UCSD-AML1 (cell line): ENCODE measurements around the gene GRIP2.

Experiments
- DNase-seq: peaks from one replicate; lab custom pipeline; 2025; ENCODE audit not compliant: unreplicated experiment; lab: John Stamatoyannopoulos, UW

The GRIP2 gene

GRCh38 chr3:14541646-14542045, 1.5 kb upstream of the GRIP2 start:
- DNase-seq, result no peak

- no peak for DNase-seq
Observed at GRCh38 chr3:14540821-14541385, 761 bp upstream of the GRIP2 start.

- DNase-seq, result no peak
Observed at GRCh38 chr3:14539384-14539741, 779 bp downstream of the GRIP2 start.

- DNase-seq, result no peak
Observed at GRCh38 chr3:14538451-14539088, 1.6 kb downstream of the GRIP2 start.

- DNase-seq, result no peak
Observed at GRCh38 chr3:14537590-14538450, 2.3 kb downstream of the GRIP2 start.

GRCh38 chr3:14536837-14537589, 3.1 kb downstream of the GRIP2 start:
- no peak for DNase-seq

GRCh38 chr3:14536055-14536815, 3.9 kb downstream of the GRIP2 start:
- DNase-seq, result no peak

- DNase-seq, result no peak
Observed at GRCh38 chr3:14535616-14536015, 4.5 kb downstream of the GRIP2 start.

- no peak for DNase-seq
Observed at GRCh38 chr3:14534516-14535191, 5.5 kb downstream of the GRIP2 start.

- no peak for DNase-seq
Observed at GRCh38 chr3:14533457-14533958, 6.6 kb downstream of the GRIP2 start.

- DNase-seq, result no peak
Observed at GRCh38 chr3:14532691-14533456, 7.3 kb downstream of the GRIP2 start.

- DNase-seq, result no peak
Observed at GRCh38 chr3:14531856-14532395, 8.2 kb downstream of the GRIP2 start.

GRCh38 chr3:14528081-14528480, 12.1 kb downstream of the GRIP2 start:
- DNase-seq, result no peak

GRCh38 chr3:14525685-14526631, 14.2 kb downstream of the GRIP2 start:
- no peak for DNase-seq

GRCh38 chr3:14524920-14525660, 15.1 kb downstream of the GRIP2 start:
- no peak for DNase-seq

- no peak for DNase-seq
Observed at GRCh38 chr3:14524311-14524711, 15.8 kb downstream of the GRIP2 start.

GRCh38 chr3:14523792-14524191, 16.4 kb downstream of the GRIP2 start:
- no peak for DNase-seq
